K562 (cell line): ENCODE data around the gene KCP. TPM values are rescaled to one million over a fixed set of nuclear protein-coding genes. Genes with fewer than 3 reads are reported as not detected.

ENCODE experiments used
- CEBPG ChIP-seq, 3 experiments: fragments of 200-800 bp in 1 of 3; sonication (Bioruptor generic) in 1 of 3; sonication (generic) in 1 of 3; formaldehyde crosslinking in 1 of 3; IDR thresholded peaks in 2 of 3; conservative IDR thresholded peaks in 1 of 3; 2 replicates each; pipeline versions ENCODE4 v1.6.1 to v1.8.0; 2016 to 2022; ENCODE audit warnings: missing compliant biosample characterization in 2 of 3, missing genetic modification characterization in 2 of 3, mild to moderate bottlenecking in 1 of 3, missing genetic modification reagents in 1 of 3
- CHAMP1 ChIP-seq: fragments of 450-650 bp; IDR thresholded peaks from 2 replicates; pipeline ENCODE4 v1.6.1; 2016; ENCODE audit warnings: mild to moderate bottlenecking
- CHD1 ChIP-seq: fragments of 200-600 bp; sonication (generic); IDR thresholded peaks from one replicate; pipeline ENCODE4 v1.6.1; 2012; ENCODE audit warnings: mild to moderate bottlenecking, moderate library complexity, low read length, inconsistent platforms
- ESRRB ChIP-seq: fragments of 250-450 bp; sonication (Bioruptor Pico); IDR thresholded peaks from 2 replicates; pipeline ENCODE4 v1.5.0; 2020; ENCODE audit warnings: mild to moderate bottlenecking, moderate library complexity, borderline replicate concordance
- GATAD2B ChIP-seq: fragments of 450-650 bp; IDR thresholded peaks from 2 replicates; pipeline ENCODE4 v1.6.1; 2017; ENCODE audit warnings: mild to moderate bottlenecking, borderline replicate concordance
- HCFC1 ChIP-seq: IDR thresholded peaks from 2 replicates; pipeline ENCODE4 v1.6.1; 2012; ENCODE audit warnings: low read depth, low read length, improper control_type of control experiment
- HDGF ChIP-seq: fragments of 450-650 bp; IDR thresholded peaks from 2 replicates; pipeline ENCODE4 v1.6.1; 2016
- MBD2 ChIP-seq: sonication (generic); IDR thresholded peaks from 2 replicates; pipeline ENCODE4 v1.6.1; 2016; ENCODE audit warnings: low read depth, borderline replicate concordance
- MCM7 ChIP-seq, 2 experiments: fragments of 450-650 bp; IDR thresholded peaks; 2 replicates each; pipeline ENCODE4 v1.6.1; 2016 to 2018
- NFATC3 ChIP-seq: fragments of 450-650 bp; IDR thresholded peaks from 2 replicates; pipeline ENCODE4 v1.6.1; 2017; ENCODE audit warnings: mild to moderate bottlenecking
- PHTF2 ChIP-seq: fragments of 250-450 bp; sonication (Bioruptor Pico); IDR thresholded peaks from 2 replicates; pipeline ENCODE4 v1.5.0; 2021; ENCODE audit warnings: mild to moderate bottlenecking
- RBM25 ChIP-seq: fragments of 200-400 bp; formaldehyde crosslinking; IDR thresholded peaks from 2 replicates; pipeline ENCODE4 v1.6.1; 2018; ENCODE audit warnings: low read length, low read depth, moderate library complexity; ENCODE audit not compliant: severe bottlenecking
- SIN3B ChIP-seq: fragments of 450-650 bp; IDR thresholded peaks from 2 replicates; pipeline ENCODE4 v1.6.1; 2017; ENCODE audit warnings: low read depth, mild to moderate bottlenecking, moderate library complexity
- SRSF3 ChIP-seq: fragments of 200-400 bp; formaldehyde crosslinking; IDR thresholded peaks from 2 replicates; pipeline ENCODE4 v1.6.1; 2016; ENCODE audit warnings: mild to moderate bottlenecking, low read length, moderate library complexity; ENCODE audit not compliant: insufficient read depth
- STAT5B ChIP-seq: fragments of 250-450 bp; sonication (Bioruptor Pico); IDR thresholded peaks from 2 replicates; pipeline ENCODE4 v1.8.0; 2021; ENCODE audit warnings: mild to moderate bottlenecking, inconsistent platforms
- STAT6 ChIP-seq: sonication (generic); formaldehyde crosslinking; IDR thresholded peaks from 2 replicates; pipeline ENCODE4 v1.8.1; 2023; ENCODE audit warnings: mild to moderate bottlenecking, missing genetic modification reagents
- TFAM ChIP-seq: fragments of 250-450 bp; sonication (Bioruptor Pico); conservative IDR thresholded peaks from 2 replicates; pipeline ENCODE4 v1.5.0; 2021; ENCODE audit warnings: mild to moderate bottlenecking, moderate library complexity
- ZNF764 ChIP-seq: fragments of 250-450 bp; sonication (Bioruptor Pico); IDR thresholded peaks from 2 replicates; pipeline ENCODE4 v1.4.0; 2020; ENCODE audit warnings: low read depth, mild to moderate bottlenecking, moderate library complexity
- polyA plus RNA-seq, 8 experiments: library from polyadenylated mRNA; depleted of rRNA in 4 of 8; stranded (reverse) in 5 of 8; unstranded in 3 of 8; fragments of >200 nt; fragmentation: Nextera tagmentation in 2 of 8; fragmentation: Illumina TruSeq in 1 of 8; extraction: Ambion mirVana in 2 of 8; extraction: Trizol in 1 of 8; gene quantifications; 2 replicates each; pipeline versions ENCODE4 v1.2.1 to v1.2.3, GENCODE V29; 2011 to 2014; ENCODE audit warnings: inconsistent platforms in 1 of 8, missing spikeins in 1 of 8
- total RNA-seq, 7 experiments: library from RNA; depleted of rRNA in 6 of 7; stranded (reverse); fragments of >200 nt in 6 of 7; fragmentation: Illumina TruSeq in 2 of 7; extraction: Trizol in 2 of 7; gene quantifications; 2 replicates each; pipeline versions ENCODE4 v1.2.1 to v1.2.3, GENCODE V29; 2011 to 2021; ENCODE audit warnings: low replicate concordance in 1 of 7
- TF ChIP-seq, protein P1 (sequence below): fragments of 450-650 bp; IDR thresholded peaks from 2 replicates; pipeline ENCODE4 v1.6.1; 2016; ENCODE audit warnings: borderline replicate concordance
- TF ChIP-seq, protein P2 (sequence below): sonication (generic); IDR thresholded peaks from 2 replicates; pipeline ENCODE4 v1.6.1; 2016

Gene KCP
- total and polyA plus RNA-seq, 9 of the 15 experiments (the other 6 are each of a cell fraction or from before 2014, with no cell fraction given): 0.06 to 0.17 (median 0.12) TPM; not detected in 3

GRCh38 chr7:128861957-128862570 is 48.4 kb downstream of the KCP start (continued):
- TF ChIP-seq CEBPG (CRISPR knock-in tag; IDR thresholded peaks at IDR 0.05) (no peak), CEBPG (tag; conservative IDR thresholded peaks at IDR 0.05 in 1 of 2, IDR thresholded peaks at IDR 0.05 in 1 of 2) (no peak), RBM25 (no peak), GATAD2B (no peak), SIN3B (no peak), SRSF3 (no peak), MCM7 (IDR thresholded peaks at IDR 0.05) (no peak), NFATC3 (no peak), CHD1 (no peak), HDGF (peak; percentile 86), TFAM (CRISPR knock-in tag) (no peak), STAT6 (CRISPR knock-in tag) (0 out of 2 replicates have a peak, but pooled peaks have one; percentile 63), ZNF764 (no peak), ESRRB (CRISPR knock-in tag) (0 out of 2 replicates have a peak, but pooled peaks have one; percentile 58), HCFC1 (no peak), CHAMP1 (no peak), PHTF2 (no peak), MBD2 (no peak), STAT5B (CRISPR knock-in tag) (no peak)
- TF ChIP-seq, protein P1, sequence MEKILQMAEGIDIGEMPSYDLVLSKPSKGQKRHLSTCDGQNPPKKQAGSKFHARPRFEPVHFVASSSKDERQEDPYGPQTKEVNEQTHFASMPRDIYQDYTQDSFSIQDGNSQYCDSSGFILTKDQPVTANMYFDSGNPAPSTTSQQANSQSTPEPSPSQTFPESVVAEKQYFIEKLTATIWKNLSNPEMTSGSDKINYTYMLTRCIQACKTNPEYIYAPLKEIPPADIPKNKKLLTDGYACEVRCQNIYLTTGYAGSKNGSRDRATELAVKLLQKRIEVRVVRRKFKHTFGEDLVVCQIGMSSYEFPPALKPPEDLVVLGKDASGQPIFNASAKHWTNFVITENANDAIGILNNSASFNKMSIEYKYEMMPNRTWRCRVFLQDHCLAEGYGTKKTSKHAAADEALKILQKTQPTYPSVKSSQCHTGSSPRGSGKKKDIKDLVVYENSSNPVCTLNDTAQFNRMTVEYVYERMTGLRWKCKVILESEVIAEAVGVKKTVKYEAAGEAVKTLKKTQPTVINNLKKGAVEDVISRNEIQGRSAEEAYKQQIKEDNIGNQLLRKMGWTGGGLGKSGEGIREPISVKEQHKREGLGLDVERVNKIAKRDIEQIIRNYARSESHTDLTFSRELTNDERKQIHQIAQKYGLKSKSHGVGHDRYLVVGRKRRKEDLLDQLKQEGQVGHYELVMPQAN: no peak
- TF ChIP-seq, protein P2, sequence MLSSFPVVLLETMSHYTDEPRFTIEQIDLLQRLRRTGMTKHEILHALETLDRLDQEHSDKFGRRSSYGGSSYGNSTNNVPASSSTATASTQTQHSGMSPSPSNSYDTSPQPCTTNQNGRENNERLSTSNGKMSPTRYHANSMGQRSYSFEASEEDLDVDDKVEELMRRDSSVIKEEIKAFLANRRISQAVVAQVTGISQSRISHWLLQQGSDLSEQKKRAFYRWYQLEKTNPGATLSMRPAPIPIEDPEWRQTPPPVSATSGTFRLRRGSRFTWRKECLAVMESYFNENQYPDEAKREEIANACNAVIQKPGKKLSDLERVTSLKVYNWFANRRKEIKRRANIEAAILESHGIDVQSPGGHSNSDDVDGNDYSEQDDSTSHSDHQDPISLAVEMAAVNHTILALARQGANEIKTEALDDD: peak; percentile 64; the same call in 1 of the 2 replicates
